HG03521 (cell line): ENCODE data around the gene GLB1L3.
"Not testable (repeated sequence)": the region's sequence is repeated elsewhere in the genome, so short reads cannot be mapped to it uniquely, and the experiment has no call there.

Experiments
- ATAC-seq: cut with Tn5 transposase; IDR thresholded peaks from one replicate; pipeline ENCODE4 v1.9.1; 2021; ENCODE audit warnings: mild to moderate bottlenecking, moderate library complexity; ENCODE audit not compliant: unreplicated experiment

GLB1L3 gene

DNA sequence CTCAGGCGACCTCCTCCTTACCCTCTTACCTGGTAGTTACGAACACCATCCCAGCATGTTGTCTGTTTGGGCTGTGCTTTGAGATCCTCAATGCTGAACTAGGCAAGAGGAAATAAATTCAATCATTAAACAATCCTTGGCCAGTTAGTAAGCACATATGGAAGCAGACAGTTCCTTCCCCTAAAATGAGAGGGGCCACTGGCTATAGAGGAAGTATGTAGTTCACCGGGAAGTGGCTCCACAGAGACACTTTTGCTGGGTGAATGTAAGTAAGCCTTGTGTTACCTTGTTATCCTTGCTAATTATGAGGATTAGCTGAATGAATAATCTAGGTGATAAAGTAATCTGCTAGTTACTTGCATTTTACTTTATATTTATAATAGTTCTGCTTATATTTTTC, 25.9 kb upstream of the GLB1L3 start:
- ATAC-seq = no peak

DNA sequence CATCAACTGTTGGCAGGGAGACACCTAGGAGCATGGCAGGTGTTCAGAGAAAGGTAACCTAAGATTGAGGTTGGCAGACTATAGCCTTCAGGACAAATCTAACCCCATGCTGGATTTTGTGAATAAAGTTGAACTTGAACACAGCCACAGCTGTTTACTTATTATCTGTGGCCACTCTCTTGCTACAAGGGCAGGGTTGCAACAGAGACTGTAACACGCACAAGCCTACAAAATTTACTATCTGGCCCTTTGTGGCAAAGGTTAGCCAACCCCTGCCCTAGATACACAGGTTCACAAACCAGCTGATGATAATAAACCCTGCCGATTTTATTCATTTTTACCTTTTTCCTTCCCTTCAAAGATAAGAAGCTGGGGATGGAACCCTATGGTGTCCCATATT, 25.5 kb upstream of the GLB1L3 start:
- ATAC-seq = no peak

DNA sequence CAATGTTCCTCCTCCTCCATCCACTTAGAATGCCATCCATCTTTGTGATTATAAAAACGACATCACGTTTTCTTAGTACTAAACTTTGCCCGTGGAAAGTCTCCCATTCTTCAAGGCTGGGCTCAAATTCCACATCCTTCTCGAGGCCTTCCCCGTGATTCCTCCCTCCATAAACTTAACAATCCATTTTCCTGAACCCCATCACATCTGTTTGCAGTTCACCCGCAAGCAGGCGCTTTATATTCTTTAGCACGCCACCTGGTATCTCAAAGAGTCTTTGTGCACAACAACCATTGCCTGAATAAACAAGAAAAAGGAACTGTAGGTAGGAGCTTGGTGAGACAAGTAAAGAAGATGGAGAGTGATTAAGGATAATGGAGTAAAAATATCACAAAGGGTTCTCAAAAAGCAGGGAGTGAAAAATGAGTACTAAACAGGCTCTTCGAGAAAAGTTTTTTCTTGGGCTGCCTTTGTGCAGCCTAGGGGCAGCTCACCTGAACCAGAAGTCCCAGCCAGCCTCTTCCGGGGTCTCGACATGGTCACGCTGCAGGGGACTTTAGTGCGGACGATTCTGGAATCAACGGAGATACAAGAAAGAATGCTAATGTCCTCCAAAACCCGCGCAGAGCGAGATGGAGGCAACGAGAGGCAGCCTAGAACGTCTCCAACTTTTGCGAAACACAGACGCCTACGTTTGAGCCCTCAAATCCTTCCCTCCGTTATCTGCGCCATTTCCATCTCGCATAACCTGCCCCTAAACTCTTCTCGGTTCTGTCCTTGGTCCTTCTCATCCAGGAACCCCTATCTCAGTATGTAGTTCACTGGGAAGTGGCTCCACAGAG, 23.6 kb upstream of the GLB1L3 start:
- ATAC-seq = peak; percentile 10

DNA sequence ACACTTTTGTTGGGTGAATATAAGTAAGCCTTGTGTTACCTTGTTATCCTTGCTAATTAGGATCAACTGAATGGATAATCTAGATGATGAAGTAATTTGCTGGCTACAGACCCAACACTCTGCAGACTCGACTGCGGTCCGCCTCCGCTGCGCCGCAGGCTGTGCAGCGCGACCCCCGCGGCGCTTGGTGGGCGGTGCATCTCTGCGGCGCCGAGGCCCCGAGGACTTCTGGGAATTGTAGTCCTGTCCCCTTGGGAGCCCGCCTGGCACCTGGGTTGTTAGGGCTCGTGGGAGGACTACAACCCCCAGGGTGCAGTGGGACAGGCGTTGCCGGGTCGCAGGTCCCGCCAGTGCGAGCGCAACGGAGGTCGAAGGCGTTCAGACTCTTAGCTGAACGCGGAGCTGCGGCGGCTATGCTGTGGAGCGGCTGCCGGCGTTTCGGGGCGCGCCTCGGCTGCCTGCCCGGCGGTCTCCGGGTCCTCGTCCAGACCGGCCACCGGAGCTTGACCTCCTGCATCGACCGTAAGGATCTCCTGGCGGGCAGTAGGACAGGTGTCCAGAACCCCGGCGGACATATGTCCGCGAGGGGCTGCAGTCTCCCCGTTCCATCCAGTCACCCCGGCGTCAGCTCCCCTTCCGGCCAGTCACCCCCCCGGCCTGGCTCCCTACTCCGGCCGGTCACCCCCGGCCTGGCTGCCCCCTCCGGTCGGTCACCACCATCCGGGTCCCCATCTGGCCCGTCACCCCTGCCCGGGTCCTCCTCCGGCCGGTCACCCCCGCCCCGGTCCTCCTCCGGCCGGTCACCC, 22.8 kb upstream of the GLB1L3 start, which contains the start of the genes ACAD8 and THYN1:
Gene ACAD8 (plus strand): TSS at position 381 of the 806 bp plus-strand sequence. CDS start 33 bp downstream, at position 414.
Gene THYN1 (minus strand): TSS at position 165 of the 806 bp plus-strand sequence. CDS start 470 bp downstream, outside the sequence.
- peak; percentile 99 for ATAC-seq

DNA sequence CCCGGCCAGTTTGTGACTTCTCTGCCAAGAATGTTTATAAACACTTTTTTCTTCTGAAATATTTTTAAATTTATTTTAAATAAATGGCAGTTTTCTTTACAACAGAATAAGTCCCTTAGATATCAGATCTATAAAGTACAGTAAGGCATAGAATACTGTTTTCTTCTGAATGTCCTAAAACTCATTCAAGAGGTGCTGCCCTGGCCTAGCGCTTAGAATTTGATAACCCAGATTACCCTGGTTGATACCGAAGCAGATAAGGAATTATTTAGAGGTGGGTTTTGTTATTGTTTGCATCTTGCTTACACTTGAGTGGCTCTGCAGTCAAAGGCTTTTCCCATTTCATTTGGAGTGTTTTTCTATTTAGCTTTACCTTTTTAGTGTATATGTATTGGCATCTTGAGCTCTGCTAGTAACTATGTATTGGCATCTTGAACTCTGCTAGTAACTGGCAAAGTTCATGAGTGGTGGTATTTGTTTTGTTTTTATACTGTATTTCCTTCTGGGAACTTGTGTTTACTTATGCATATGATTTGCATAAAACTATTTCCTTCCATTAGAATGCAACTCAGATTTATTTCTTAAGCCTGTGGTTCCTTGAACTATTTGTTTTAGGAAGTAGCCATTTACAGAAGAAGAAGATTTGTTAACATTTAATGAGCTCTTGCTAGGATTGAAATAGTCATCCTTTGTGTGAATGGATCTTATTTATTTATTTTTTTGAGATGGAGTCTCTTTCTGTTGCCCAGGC, 21.6 kb upstream of the GLB1L3 start:
- no peak for ATAC-seq

DNA sequence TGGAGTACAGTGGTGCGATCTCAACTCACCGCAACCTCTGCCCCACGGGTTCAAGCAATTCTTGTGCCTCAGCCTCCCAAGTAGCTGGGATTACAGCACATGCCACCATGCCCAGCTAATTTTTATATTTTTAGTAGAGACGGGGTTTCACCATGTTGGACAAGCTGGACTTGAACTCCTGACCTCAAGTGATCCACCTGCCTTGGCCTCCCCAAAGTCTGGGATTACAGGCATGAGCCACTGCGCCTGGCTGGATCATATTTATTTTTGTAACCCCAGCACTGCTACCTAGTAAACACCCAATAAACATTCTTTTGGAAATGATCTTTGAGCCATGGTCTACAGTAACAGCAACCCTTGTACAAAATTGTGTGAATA, 21.0 kb upstream of the GLB1L3 start:
- not testable (repeated sequence) for ATAC-seq

DNA sequence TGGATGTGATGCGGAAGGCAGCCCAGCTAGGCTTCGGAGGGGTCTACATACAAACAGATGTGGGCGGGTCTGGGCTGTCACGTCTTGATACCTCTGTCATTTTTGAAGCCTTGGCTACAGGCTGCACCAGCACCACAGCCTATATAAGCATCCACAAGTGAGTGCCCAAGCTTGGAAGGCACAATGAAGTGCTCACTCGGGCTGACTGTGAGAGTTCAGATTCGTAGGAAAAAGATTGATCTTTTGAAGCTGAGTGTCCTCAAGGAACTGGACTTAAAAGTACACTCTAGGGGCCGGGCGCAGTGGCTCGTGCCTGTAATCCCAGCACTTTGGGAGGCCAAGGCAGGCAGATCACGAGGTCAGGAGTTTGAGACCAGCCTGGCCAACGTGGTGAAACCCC, 19.1 kb upstream of the GLB1L3 start:
- ATAC-seq = no peak

DNA sequence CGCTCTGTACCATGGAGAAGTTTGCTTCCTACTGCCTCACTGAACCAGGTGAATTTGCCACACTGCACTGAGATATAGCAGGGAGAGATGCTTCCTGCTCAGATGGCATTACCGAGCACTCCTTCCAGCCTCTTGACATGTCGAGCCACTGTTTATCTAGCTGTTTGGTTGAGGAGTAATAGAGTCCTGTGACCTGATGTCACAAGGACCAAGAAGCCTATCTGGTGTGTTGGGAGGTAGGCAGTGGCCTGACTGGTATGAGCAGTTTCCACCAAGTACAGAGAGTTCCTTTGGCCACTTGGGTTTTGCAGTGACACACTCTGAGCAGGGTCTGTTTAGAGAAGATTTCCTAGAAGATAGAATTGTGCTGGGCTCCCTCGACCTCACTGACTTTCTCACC, 17.6 kb upstream of the GLB1L3 start:
- ATAC-seq = no peak

DNA sequence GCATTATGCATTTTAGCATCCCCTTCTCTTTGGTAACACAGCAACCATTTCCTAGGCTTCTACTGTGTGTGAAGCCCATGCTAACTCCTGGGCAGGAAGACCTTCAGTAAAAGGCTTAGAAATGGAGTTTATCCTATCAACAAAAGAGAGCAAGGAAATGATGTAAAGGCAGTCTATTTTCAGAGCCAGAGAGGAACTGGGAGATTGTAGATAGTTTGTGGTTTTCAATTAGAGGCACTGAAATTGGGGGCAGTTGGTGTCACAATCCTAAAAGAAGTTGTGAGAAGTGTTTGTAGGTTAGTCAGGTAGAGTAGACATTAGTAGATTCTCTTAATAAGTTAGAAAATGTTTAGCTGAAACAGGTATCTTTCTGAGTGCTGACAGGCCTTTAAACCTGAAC, 15.7 kb upstream of the GLB1L3 start:
- ATAC-seq = no peak

DNA sequence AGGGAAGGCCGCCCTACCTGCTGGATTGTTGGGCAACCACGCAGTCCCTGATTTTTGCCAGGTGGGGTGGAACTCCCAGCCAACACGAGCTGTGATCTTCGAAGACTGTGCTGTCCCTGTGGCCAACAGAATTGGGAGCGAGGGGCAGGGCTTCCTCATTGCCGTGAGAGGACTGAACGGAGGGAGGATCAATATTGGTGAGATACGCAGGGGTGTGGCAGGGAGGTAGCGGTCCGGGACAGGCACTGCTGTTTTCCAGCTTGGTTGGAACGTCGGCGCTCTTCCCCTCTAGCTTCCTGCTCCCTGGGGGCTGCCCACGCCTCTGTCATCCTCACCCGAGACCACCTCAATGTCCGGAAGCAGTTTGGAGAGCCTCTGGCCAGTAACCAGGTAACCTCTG, 15.2 kb upstream of the GLB1L3 start:
- no peak for ATAC-seq

DNA sequence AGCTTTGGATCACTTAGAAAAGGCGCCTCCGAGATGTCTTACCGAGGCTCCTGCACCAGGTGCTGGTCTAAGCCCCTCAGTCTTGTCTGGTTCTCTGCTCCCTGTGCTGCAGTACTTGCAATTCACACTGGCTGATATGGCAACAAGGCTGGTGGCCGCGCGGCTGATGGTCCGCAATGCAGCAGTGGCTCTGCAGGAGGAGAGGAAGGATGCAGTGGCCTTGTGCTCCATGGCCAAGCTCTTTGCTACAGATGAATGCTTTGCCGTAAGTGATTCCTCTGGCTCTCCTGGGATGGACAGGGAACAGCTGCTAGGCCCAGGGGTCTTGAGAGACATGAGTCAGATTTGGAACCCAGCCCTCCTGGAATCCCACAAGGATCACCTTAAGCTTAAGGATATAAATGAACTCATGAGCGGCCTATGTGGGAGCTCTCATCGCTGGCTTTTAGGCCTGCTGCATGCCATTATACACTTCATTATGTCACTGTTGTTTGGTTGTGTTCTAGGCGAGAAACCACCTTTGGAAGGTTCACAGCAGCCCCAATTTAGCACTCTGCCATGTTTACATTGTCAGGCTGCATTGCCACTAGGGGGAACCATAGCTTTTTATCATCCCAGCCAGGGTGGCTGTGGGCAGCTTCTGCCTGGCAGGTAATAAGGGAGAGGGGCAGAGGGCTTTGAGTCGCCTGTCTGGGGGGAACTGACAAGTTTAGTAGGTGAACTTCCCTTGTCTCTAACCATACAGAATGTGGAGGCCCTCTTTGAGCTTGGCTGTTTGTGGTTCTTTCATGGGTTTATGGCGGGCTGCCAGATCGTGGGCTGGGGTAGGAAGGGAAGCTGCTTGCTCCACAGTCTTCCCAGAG, 14.3 kb upstream of the GLB1L3 start:
- no peak for ATAC-seq

DNA sequence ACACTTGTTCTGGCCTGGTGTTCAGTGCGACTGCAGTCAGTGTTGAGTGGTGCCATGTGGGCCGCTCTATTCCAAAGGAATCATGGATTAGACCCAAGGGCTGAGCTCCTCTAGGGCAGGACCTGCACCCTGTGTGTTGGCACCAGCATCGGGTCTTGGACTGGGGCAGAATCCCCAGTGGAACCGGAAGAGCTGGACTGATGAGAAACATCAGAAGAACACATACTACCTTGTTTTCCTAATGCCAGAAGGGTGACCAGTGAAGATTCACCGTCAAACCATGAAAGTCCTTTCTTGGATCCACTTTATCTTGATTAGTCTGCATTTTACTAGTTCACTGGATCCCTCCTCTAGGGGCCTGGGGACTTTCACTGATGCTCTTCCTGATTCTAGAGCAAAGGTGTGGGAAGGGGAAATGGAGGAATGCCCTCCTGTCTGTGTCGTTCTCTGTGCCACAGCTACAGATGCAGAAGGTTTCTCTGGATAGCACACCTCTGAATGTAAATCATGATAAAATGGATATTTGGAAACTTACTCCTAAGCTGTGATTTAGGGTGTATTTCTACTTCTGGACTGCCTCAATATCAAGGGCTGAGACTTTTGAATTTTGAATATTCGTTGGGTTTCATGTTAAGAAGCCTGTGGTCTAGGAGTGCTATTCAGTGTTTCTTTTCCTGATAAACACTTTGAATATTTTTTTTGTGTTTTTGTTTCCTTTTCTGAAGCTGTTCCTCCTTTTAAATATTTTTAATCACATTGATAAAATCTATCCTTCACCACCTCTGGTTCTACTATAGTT, 11.0 kb upstream of the GLB1L3 start:
- ATAC-seq = no peak

DNA sequence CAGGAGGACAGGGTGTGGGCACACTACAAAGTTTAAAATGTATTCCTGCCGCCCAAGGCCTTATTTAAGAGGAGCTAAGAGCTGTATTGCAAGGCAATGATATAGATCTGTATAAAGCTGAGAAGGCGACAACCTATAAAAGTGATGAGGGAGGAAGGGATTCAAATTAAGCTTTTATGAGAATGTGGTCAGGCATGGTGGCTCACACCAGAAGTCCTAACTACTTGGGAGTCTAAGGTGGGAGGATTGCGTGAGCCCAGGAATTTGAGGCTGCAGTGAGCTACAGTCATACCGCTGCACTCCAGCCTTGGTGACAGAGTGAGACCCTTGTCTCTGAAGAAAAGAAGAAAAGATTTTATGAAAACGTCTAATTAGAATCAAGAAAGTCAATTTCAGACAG, 9.7 kb upstream of the GLB1L3 start:
- ATAC-seq = no peak

DNA sequence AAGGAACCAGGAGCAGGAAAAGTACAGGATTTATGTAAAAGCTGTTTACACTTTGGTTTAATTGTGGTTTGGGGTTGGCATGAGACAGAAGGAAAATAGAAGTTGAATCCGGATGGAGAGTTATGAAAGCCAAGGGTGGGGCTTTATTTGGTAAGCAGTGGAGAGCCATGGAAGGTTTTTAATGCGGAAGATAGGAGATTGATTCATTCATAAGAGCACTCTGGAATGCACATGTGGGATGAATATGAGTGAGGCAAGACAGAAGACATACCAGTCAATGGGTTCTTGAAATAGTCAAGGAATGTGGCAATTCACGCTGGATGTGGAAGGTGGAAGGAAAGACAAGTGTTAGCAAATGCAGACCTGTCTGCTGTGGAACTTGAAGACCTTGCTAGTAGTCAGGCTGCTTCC, 9.3 kb upstream of the GLB1L3 start:
- no peak for ATAC-seq

DNA sequence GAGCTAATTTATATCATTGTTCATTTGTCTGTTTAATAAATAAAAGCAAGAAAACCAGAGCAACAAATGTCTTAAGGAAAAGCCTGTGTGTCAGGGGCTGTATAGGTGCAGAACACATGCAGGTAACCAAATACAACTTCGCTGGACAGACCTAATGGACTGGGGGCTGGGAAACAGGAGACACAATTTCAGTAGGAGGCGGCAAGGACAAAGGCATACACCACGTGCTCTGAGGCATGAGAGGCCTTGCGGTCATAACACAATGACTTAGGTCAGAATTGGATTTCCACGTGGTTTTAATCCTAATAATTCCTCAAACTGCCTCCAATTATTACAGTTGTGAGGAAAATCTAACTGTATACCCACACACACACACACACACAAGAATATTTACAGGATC, 8.7 kb upstream of the GLB1L3 start:
- ATAC-seq = no peak

DNA sequence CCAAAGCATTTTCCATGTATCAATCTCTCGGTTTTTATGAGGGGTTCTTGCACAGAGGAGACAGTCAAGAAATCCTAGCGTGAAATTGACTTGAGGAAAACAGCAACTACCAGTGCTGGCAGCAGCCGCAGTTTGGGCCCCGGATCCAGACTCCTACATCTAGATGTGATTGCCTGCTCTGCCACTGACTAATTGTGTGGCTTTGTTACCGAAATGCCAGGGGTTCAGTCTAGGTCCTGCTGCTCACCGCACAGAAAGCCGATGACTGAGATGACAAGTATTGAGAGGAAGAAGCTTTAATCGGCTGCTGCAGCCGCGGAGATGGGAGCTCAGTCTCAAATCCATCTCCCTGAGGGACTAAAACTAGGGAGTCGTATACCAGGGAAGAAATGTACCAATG, 8.2 kb upstream of the GLB1L3 start:
- ATAC-seq = no peak

DNA sequence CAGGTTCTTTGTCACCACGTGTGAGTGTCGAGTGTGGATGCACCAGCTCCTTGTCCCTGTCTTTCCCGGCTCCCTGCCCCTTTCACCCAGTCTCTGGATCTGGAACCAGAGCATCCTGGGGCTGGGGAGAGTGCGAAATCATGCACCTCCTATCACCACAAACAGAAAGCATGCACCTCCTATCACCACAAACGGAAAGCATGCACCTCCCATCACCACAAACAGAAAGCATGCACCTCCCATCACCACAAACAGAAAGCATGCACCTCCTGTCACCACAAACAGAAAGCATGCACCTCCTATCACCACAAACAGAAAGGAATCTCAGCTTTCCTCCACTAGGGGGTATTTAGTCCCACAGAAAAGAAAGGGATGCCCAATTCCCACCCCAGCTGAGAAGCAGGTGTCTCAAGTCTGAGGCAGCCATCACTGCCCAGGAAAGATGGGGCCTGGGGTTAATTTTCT, 5.9 kb upstream of the GLB1L3 start:
- ATAC-seq = no peak

DNA sequence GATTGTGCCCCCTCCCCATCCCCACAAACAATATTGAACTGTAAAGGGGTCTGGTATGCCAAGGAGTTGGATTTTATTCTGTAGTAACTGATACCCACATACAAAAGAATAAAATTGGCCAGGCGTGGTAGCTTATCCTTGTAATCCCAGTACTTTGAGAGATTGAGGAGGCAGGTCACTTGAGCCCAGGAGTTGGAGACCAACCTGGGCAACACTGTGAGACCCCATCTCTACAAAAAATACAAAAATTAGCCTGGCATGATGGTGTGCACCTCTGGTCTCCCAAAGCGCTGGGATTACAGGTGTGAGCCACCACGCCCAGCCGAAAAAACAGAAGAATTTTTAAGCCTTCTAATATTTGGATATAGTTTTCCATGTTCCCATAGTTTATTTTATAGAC, 4.2 kb upstream of the GLB1L3 start:
- no peak for ATAC-seq
